Endothelial cell of umbilical vein (primary cell): Measurements from ENCODE around the gene OLIG3. TPM values are rescaled to one million over a fixed set of nuclear protein-coding genes. Genes with fewer than 3 reads are reported as not detected.

Source experiments
- BruUV-seq: library from RNA; stranded (reverse); fragments of 400-500 nt; replicated peaks from 2 replicates; lab custom pipeline; 2021; lab: Mats Ljungman, UMichigan
- CTCF ChIA-PET: fragments of 300-600, 350-600 bp; sonication (Branson Sonifier 250); formaldehyde crosslinking; loops from one replicate; lab custom pipeline; 2021; ENCODE audit warnings: antibody characterized with exemption, inconsistent platforms; lab: Charles Lee
- POLR2A ChIA-PET: fragments of 300-600, 350-600 bp; sonication (Branson Sonifier 250); formaldehyde crosslinking; loops from one replicate; lab custom pipeline; 2021; ENCODE audit warnings: antibody characterized with exemption, inconsistent platforms; lab: Charles Lee
- DNase-seq: peaks from one replicate; pipeline ENCODE4 v3.0.0-alpha.2; 2011; ENCODE audit warnings: low read depth, low spot score
- FAIRE-seq: peaks from 2 replicates; lab custom pipeline; 2011; peaks lifted over from hg19 to GRCh38; lab: Jason Lieb, UNC
- H2AFZ ChIP-seq: 2 replicates; pipeline ENCODE4 v1.6.0; 2012; ENCODE audit warnings: low read depth, low read length, control low read depth, inconsistent platforms
- H3K27ac ChIP-seq: 2 replicates; pipeline ENCODE4 v1.5.1; 2011; ENCODE audit warnings: low read depth, mild to moderate bottlenecking, control low read depth, low read length, moderate library complexity; ENCODE audit not compliant: insufficient read depth
- H3K27me3 ChIP-seq, 2 experiments: 2 replicates each; pipeline versions ENCODE4 v1.6.0 to v1.6.1; 2011; ENCODE audit warnings: low read length in 2 of 2, mixed read lengths in 1 of 2; ENCODE audit not compliant: control insufficient read depth in 2 of 2, insufficient read depth in 2 of 2
- H3K36me3 ChIP-seq, 2 experiments: 2 replicates in 1 of 2; 3 replicates in 1 of 2; pipeline ENCODE4 v1.5.1; 2011; ENCODE audit warnings: low read length in 2 of 2, mild to moderate bottlenecking in 1 of 2, moderate library complexity in 1 of 2; ENCODE audit not compliant: control insufficient read depth in 2 of 2, insufficient read depth in 2 of 2; ENCODE audit errors: extremely low read depth in 1 of 2
- H3K4me1 ChIP-seq: 3 replicates; pipeline ENCODE4 v1.5.1; 2011; ENCODE audit warnings: mild to moderate bottlenecking, low read length; ENCODE audit not compliant: control insufficient read depth, insufficient read depth; ENCODE audit errors: extremely low read depth
- H3K4me2 ChIP-seq: 2 replicates; pipeline ENCODE4 v1.6.1; 2011; ENCODE audit warnings: low read length, control low read depth, mixed read lengths; ENCODE audit not compliant: insufficient read depth
- H3K4me3 ChIP-seq, 3 experiments: fragments of 200-600 bp in 1 of 3; sonication (generic), shearing (Covaris generic) in 1 of 3; replicated peaks in 1 of 3; 2 replicates each; pipeline ENCODE4 v1.5.1; 2011 to 2016; ENCODE audit warnings: control low read depth in 3 of 3, low read length in 3 of 3, mild to moderate bottlenecking in 2 of 3, inconsistent platforms in 1 of 3, low read depth in 1 of 3, moderate library complexity in 1 of 3; ENCODE audit not compliant: insufficient read depth in 1 of 3
- H3K79me2 ChIP-seq: 2 replicates; pipeline ENCODE4 v1.6.0; 2012; ENCODE audit warnings: low read length, inconsistent platforms; ENCODE audit not compliant: control insufficient read depth, insufficient read depth
- H3K9ac ChIP-seq: replicated peaks from 2 replicates; pipeline ENCODE3; 2011; ENCODE audit warnings: low read length, control low read depth; ENCODE audit not compliant: insufficient read depth; ENCODE audit errors: extremely low read depth
- H3K9me1 ChIP-seq: replicated peaks from 3 replicates; pipeline ENCODE4 v1.6.0; 2011; ENCODE audit warnings: mild to moderate bottlenecking, low read length; ENCODE audit not compliant: control insufficient read depth, insufficient read depth; ENCODE audit errors: extremely low read depth
- H3K9me3 ChIP-seq: replicated peaks from 2 replicates; pipeline ENCODE4 v1.5.1; 2012; ENCODE audit warnings: low read length, inconsistent platforms; ENCODE audit not compliant: control insufficient read depth, insufficient read depth
- H4K20me1 ChIP-seq: replicated peaks from 2 replicates; pipeline ENCODE3; 2011; ENCODE audit warnings: mild to moderate bottlenecking, low read length; ENCODE audit not compliant: control insufficient read depth, insufficient read depth; ENCODE audit errors: extremely low read depth
- CTCF ChIP-seq, 2 donors: IDR thresholded peaks; 1 replicate in 1 of 2; 2 replicates in 1 of 2; pipeline ENCODE4 v1.5.1; 2011; ENCODE audit warnings: low read length in 2 of 2, mild to moderate bottlenecking in 2 of 2, moderate library complexity in 2 of 2, control low read depth in 1 of 2, inconsistent platforms in 1 of 2, low read depth in 1 of 2; ENCODE audit not compliant: insufficient read depth in 1 of 2; ENCODE audit errors: extremely low read depth in 1 of 2
- EZH2 ChIP-seq: IDR thresholded peaks from 2 replicates; pipeline ENCODE4 v1.6.1; 2012; ENCODE audit warnings: borderline replicate concordance, low read depth, mild to moderate bottlenecking, moderate library complexity, low read length, inconsistent platforms; ENCODE audit not compliant: severe bottlenecking
- FOS ChIP-seq: IDR thresholded peaks from 2 replicates; pipeline ENCODE4 v1.6.1; 2011; ENCODE audit warnings: mild to moderate bottlenecking, low read length, moderate library complexity, borderline replicate concordance; ENCODE audit not compliant: insufficient read depth
- GATA2 ChIP-seq: IDR thresholded peaks from 2 replicates; pipeline ENCODE4 v1.7.0; 2011; ENCODE audit warnings: low read depth, mild to moderate bottlenecking, moderate library complexity, mixed read lengths, low read length; ENCODE audit not compliant: insufficient read length, insufficient read depth
- JUN ChIP-seq: IDR thresholded peaks from 2 replicates; pipeline ENCODE4 v1.6.1; 2011; ENCODE audit warnings: borderline replicate concordance, low read depth; ENCODE audit not compliant: insufficient read length, insufficient read depth
- MAX ChIP-seq: IDR thresholded peaks from 2 replicates; pipeline ENCODE4 v1.6.1; 2011; ENCODE audit not compliant: insufficient read depth, insufficient read length
- MYC ChIP-seq: IDR thresholded peaks from one replicate; pipeline ENCODE4 v1.6.1; 2011; ENCODE audit warnings: mild to moderate bottlenecking, low read depth, low read length
- POLR2A ChIP-seq: IDR thresholded peaks from 2 replicates; pipeline ENCODE4 v1.6.1; 2012; ENCODE audit warnings: low read depth, mild to moderate bottlenecking, control low read depth, low read length
- POLR2AphosphoS5 ChIP-seq: IDR thresholded peaks from 2 replicates; pipeline ENCODE4 v1.6.1; 2012; ENCODE audit warnings: low read depth, mild to moderate bottlenecking, control low read depth, low read length, moderate library complexity; ENCODE audit not compliant: insufficient read depth
- dilution Hi-C: fragments of 300-500 bp; cut with MboI; formaldehyde crosslinking; loops from one replicate; pipeline ENCODE4 v1.15.0; 2019; ENCODE audit warnings: low sequenced_read_pairs; ENCODE audit not compliant: extremely low pct_ligation_motif_present
- intact Hi-C: fragments of 100-400 bp; cut with micrococcal nuclease; formaldehyde crosslinking; loops from one replicate; pipeline ENCODE4 v1.10.0; 2022
- polyA plus RNA-seq, 4 experiments: library from polyadenylated mRNA; depleted of rRNA in 3 of 4; stranded (reverse) in 3 of 4; unstranded in 1 of 4; fragments of >200 nt; gene quantifications; 2 replicates each; pipeline versions ENCODE4 v1.2.1 to v1.2.3, GENCODE V29; 2011 to 2012; ENCODE audit warnings: missing spikeins in 1 of 4
- total RNA-seq: library from RNA; stranded (reverse); gene quantifications from 2 replicates; pipeline ENCODE4 v1.2.3, GENCODE V29; 2021

Gene OLIG3
- total and polyA plus RNA-seq, 2 donors (not counting 3 experiments of a cell fraction or from before 2014, with no cell fraction given): not detected

- TF ChIP-seq FOS (no peak), CTCF (IDR thresholded peaks at IDR 0.05; ENCODE audit: extremely low read depth in 1 of 2, insufficient read depth in 1 of 2, low read depth in 1 of 2, low read length in 2 of 2) (no peak), MYC (no peak), EZH2 (no peak), POLR2A (no peak), POLR2AphosphoS5 (no peak)
- H3K9me1 ChIP-seq: no peaks in the 10 kb centered on the region
- CTCF ChIA-PET: interaction anchor here (1.0 kb wide), 1 partner anchor 12 kb away, joined by 3 read pairs; no protein-coding TSS in a partner anchor
- no peak overlapping the region for H2AFZ ChIP-seq
- no peaks in the 10 kb centered on the region for H3K4me1 ChIP-seq
- dilution Hi-C loops: no loop called here
- H3K9ac ChIP-seq: no peak overlapping the region
- H4K20me1 ChIP-seq: no peaks in the 10 kb centered on the region
- DNase-seq: no peak
- H3K9me3 ChIP-seq: no peaks in the 10 kb centered on the region
- H3K36me3 ChIP-seq: no peaks in the 10 kb centered on the region
- POLR2A ChIA-PET: no interaction called here
- H3K79me2 ChIP-seq: no peaks in the 10 kb centered on the region
- no peak overlapping the region for H3K4me2 ChIP-seq
- no peak for FAIRE-seq
- BruUV-seq: no TSS peak
- H3K27me3 ChIP-seq: peaks cover 96 to 99% of the 10 kb centered on the region in 2 experiments
- H3K27ac ChIP-seq: no peak overlapping the region
- no peak overlapping the region for H3K4me3 ChIP-seq
- intact Hi-C loops: loop anchor here (10.0 kb wide), 1 partner anchor 217 kb away; no protein-coding TSS in a partner anchor
Measured at GRCh38 chr6:137491478-137491877, 2.7 kb downstream of the OLIG3 start.

- H3K9me3 ChIP-seq: no peaks in the 10 kb centered on the region
- TF ChIP-seq JUN: no peak
- TF ChIP-seq GATA2: no peak
- TF ChIP-seq CTCF (IDR thresholded peaks at IDR 0.05; ENCODE audit: extremely low read depth in 1 of 2, insufficient read depth in 1 of 2, low read depth in 1 of 2, low read length in 2 of 2): no peak
- no peak for TF ChIP-seq POLR2AphosphoS5
- TF ChIP-seq MAX: no peak
- TF ChIP-seq EZH2: no peak
- TF ChIP-seq MYC: no peak
- TF ChIP-seq POLR2A: no peak
- TF ChIP-seq FOS: no peak
- BruUV-seq: no TSS peak
- H3K27ac ChIP-seq: no peak overlapping the region
- no peaks in the 10 kb centered on the region for H3K79me2 ChIP-seq
- H3K4me3 ChIP-seq: no peak overlapping the region
- intact Hi-C loops (loop anchor here (10.0 kb wide), 1 partner anchor 216 kb away; no protein-coding TSS in a partner anchor), dilution Hi-C loops (no loop called here)
- DNase-seq: no peak
- H3K36me3 ChIP-seq: no peaks in the 10 kb centered on the region
- peaks cover 94 to 99% of the 10 kb centered on the region in 2 experiments for H3K27me3 ChIP-seq
- no peak for FAIRE-seq
- H3K4me2 ChIP-seq: no peak overlapping the region
- CTCF ChIA-PET: no interaction called here
- no peak overlapping the region for H3K9ac ChIP-seq
- no peaks in the 10 kb centered on the region for H3K9me1 ChIP-seq
- no peaks in the 10 kb centered on the region for H3K4me1 ChIP-seq
- POLR2A ChIA-PET: no interaction called here
- no peaks in the 10 kb centered on the region for H4K20me1 ChIP-seq
- no peak overlapping the region for H2AFZ ChIP-seq
Measured at GRCh38 chr6:137490961-137491360, 3.2 kb downstream of the OLIG3 start.
